ENCODE data around the gene PPARD.
A peak's percentile ranks its signal among the peaks of the same experiment; 100 is the strongest.
"Not testable (repeated sequence)": the region's sequence is repeated elsewhere in the genome, so short reads cannot be mapped to it uniquely, and the experiment has no call there.

PPARD gene

DNA sequence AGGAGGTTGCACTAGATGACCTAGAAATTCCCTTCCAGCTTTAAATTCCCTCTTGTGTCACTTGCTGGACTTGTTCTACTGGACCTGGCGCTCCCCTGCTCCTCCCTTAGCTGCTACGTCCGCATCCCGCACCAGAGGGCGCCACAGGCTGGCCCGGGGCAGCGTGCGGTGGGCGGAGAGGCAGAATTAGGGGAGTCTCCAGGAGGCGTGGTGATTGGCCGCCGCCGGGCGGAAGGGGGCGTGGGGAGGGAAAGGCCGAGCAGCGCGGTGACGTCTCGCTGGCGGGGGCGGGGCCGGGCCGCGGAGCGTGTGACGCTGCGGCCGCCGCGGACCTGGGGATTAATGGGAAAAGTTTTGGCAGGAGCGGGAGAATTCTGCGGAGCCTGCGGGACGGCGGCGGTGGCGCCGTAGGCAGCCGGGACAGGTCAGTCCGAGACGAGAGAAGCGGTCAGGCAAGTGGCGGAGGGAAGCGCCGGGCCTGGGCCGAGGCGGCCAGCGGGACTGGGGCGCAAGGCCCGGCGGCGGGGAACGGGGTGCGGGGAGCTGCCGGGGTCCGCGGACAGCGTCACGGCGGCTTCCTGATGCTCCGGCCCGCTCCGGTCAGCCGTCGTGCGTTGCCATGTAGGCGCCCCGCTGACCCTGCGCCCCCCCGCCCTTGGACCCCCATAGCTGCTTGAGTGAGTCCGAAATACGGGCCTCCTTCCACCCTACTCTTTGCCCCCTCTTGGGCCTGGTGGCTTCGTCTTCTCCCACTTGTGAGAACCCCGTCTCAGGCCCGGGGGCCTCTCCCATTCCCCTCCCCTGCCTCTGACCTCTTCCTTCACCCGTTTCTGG is at the start of gene PPARD:
Gene PPARD (plus strand): TSS at position 301 of the 834 bp plus-strand sequence. CDS start 68,530 bp downstream, outside the sequence.
- peak; percentile 82 to 99 (median 96) for DNase-seq

DNA sequence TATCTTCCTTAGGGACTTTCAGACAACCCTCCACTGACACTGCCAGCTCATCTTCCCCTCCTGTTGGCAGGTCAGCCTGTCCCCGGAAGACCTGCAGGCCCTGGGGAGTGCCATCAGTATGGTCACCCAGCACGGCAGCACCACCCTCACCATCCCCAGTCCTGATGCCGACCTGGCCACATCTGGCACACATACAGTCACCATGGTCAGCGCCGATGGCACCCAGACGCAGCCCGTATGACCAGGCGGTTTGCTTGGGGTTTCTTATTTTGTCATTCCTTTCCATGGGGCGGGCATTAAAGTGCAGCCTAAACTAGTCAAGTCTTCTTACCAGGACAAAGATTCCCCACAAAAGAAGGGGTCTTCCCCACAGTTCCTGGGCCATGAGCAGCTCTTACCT is 48.7 kb upstream of the PPARD start:
- no peak for DNase-seq

DNA sequence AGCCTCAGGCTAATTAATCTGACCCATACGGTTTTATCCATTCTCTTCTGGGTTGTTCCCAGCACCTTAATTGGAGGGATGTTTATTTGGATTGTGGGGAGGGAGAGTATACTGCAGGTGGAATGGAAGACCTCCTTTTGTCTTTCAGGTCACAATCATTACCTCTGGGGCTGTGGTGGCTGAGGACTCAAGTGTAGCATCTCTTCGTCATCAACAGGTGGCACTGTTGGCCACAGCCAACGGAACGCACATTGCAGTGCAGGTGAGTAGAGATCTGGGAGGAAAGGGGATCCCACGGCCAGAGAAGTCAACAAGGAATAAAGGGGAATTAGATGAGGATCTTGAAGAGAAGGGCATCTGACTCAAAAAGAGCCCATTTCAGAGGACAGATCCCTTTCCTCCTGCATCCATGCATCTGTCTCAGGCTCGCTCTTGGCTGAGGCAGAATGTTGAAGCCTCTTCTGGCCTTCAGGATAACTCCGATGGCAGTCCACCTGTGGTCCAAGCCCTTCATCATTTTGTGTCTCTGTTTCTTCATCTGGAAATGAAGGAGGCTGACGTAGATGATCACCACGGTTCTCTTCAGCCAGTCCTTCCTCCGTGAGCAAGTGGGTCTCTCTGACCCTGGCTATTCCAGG is 47.9 kb upstream of the PPARD start:
- peak in 8 of 56 donors; percentile 8 to 42 (median 18) for DNase-seq

DNA sequence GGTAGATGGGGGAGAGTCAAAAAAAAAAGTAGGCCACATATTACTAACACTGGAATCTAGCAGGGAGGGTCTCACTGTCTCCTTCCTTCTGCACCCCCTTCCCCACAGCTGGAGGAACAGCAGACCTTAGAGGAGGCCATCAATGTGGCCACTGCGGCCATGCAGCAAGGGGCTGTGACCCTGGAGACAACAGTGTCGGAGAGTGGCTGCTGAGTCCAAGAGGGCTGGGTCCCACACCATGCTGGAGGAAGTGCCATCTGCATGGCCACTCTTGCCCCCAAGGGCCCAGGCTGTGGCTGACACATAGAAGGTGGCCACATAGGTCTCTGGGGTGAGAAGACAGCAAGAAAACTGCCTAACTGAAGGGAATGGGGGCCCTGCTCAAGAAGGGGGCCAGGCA is 47.3 kb upstream of the PPARD start:
- no peak for DNase-seq

DNA sequence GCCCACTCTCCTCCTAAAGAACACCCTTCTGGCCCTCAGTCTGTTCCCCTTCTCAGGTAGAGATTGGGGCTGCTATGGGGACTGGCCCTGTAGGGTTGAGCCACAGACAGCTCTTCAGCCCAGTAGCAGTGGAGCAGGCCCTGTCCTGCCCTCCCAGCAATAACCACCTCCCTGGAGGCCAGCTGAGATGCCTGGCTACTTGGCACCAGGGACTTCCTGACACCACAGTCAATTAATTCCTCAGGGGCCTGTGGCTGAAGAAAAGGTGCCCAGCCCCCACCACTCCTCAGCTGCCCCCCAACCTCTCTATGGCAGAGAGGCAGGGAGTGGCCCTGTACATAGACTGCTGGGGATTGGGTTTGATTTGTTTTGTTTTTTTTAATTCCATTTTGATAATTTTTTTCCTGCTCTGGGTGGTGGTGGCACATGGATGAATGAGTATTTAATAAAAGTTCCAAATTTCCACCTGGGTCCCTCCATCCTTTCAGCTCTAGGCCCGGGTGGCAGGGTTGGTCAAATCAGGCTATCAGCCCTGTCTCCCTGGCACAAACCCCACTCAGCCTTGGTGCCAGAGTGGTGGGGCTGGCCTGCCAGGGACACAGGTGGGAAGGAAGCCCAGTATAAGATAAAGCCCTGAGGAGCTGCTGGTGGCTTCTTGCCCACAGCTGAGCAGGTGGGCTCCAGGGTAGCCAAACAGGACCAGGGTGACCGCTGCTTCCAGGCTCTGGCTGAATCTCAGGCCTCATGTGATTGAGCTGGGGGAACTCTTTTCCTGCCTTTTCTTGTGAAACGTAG is 46.6 kb upstream of the PPARD start:
- no peak for DNase-seq

DNA sequence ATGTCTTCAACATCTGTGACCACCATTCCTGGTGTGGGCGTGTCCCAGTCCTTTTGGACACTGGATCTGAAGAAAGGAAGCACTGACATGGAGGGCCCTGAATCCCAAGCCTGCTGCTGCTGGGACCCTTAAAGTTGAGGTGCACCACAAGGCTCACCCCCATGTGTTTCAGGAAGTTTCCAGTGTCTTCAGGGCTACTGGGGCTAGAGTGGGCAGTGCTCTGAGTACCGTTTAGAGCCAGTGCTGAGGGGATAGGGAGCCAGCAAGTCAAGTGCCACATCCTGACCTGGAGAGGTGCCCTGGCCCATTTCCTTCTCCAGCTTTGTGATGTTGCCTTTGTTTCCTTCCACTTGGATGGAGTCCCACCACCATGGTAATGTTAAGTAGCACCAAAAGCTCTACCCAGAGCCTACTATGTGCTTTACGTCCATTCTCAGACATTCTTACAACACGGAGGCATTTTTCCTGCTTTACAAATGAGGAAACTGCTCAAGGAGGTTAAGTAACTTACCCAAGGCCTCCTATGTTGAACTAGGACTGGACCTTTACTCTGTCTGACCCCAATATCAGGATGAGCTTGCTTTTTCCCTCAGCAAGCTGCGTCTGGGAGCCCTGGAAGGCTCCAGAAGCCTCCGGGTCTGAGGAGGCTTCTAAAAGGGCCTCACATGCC is 45.3 kb upstream of the PPARD start:
- no peak for DNase-seq

DNA sequence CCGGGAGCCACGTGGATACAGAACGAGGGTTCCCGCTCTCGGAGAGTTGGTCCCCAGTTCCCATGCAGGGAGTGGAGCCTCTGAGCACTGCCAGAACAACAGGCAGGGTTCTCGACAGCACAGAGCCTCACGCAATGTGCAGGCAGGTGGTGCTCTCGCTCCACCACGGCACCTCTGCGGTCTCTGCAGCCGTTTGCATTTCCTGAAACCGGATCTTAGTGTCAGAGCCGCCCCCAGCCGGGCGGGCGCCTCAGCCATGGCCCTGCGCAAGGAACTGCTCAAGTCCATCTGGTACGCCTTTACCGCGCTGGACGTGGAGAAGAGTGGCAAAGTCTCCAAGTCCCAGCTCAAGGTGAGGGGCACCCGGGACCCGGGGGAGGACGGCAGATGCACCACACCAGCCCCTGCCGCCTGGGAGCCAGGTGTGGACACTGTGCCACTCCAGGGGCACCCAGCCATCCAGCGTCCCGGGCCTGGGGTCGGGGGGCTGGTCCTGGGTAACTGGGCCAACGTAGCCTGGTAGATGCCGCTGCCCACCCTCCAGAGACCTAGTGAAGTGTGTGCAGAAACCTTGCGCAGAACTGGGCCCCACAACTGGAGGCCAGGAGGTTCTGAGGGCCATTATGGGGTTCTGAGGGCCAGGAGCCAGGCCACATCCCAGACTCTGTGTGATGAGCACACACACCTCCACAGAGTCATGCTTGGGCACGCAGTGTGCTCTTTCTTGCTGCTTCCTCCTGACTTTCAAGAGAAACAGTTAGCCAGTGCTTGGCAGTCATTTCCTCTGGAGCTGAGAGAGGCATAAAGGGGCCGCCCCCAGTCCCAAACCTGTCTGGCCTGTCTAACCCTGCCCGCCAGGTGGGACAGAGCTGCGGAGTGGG is 44.5 kb upstream of the PPARD start, which contains the start of gene DEF6:
Gene DEF6 (plus strand): TSS at position 218 of the 881 bp plus-strand sequence. CDS start 39 bp downstream, at position 257.
- DNase-seq = peak in 17 of 56 donors; percentile 11 to 59 (median 25)

DNA sequence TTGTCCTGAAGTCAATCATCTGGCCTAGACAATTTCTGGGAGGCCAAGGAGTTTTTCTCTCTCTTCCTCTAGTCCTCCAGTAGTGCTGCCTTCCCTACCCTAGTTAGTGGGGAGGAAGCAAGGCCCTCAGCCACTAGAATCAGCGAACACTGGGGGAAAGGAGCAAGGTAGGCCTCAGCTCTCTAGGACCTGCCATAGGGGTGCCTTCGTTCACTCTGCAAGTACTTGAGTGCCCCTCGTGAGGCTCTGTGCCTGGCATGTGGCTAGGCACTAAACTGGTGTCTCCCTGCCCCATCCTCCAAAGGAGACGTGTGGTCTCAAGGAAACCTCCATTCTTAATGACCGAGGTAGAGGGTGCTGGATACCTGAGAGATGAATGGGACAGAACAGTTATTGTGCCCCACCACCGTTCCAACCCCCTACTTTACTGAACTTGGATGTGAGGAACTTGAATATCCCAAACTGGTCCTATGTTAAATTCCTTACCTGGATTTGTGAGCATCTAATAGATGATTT is 43.7 kb upstream of the PPARD start:
- no peak for DNase-seq

DNA sequence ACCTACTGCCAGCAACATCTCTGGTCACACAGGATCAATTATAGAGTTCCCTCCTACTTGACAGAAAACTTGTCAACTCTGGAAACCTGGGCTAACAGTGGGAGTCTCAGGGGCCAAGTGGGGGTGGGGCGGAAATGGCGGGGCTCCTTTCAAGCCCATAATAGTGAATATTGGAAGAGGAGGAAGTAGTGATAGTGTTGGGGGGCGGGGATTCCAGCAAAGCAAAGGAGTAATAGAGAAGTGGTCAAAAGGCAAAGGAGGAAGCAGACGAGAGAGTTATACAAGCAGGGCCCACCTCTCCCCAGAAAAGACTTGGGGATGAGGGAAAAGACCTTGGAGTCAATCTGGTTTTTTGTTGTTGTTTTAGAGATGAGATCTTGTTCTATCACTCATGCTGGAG is 42.7 kb upstream of the PPARD start:
- peak in 4 of 56 donors; percentile 8 to 62 (median 22) for DNase-seq

DNA sequence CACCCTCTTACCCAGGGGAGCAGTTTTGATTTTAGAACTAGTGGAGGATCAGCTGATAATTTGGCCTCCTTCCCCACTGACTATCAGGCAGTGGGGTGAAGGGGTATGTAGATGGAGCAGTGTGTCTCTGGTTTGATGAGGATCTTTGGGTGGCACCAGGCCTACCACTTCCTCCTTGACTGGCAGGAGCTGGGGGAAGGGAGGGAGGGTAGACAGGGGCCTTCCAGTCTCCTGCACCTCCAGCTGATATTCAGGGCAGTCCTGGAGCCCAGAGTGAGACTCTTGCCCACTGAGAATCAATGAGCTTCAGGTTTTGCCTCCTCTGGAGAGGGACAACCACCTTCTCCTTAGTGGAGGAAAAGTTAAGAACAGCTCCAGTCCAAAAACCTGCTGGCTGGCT is 41.5 kb upstream of the PPARD start:
- DNase-seq = peak in 2 of 56 donors; percentile 12 to 22

DNA sequence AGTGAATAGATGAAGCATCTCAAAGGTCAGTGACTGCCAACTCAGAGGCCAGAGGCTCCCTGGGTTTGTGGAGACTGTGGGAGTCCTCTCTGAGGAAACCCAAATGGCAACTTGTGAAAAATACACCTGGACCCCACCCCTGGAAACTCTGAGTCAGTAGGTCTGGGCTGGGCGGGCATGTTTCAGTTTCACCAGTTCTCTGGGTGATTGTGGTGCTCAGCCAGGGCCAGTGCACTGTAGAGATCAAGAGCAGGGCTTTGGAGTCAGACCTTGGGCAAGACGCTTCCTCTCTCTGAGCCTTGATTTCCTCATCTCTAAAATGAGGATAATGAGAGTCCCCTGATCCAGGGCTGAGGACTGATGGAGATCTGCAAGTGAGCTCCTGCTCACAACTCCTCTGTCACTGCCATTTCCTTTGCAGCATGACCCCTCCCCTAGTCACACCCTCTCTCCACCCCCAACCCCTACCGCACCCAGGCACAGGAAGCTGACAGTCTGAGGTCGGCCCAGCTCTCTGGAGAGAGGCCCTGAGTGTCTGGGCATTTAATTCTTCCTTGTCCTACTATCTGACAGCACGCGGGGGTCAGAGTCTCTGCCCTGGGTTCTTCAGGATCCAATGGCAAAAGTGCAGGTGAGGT is 39.6 kb upstream of the PPARD start:
- DNase-seq = peak in 3 of 56 donors; percentile 7 to 48 (median 15)

DNA sequence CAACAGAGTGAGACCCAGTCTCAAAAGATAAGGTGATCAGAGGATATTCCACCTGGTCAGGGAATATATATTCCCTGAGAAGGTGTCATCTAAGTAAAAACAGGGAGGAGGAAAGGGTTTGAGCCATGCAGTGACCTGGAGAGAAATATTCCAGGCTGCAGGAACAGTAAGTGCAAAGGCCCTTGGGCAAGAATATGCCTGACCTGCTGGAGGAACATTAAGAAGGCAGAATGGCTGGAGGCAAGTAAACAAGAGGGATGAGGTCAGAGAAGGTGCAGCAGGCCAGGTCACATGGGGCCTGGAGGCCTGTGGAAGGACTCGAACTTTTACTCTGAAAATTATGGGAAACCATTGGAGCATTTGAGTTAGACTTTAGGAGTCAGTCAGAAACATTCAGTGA is 38.1 kb upstream of the PPARD start:
- DNase-seq = no peak

DNA sequence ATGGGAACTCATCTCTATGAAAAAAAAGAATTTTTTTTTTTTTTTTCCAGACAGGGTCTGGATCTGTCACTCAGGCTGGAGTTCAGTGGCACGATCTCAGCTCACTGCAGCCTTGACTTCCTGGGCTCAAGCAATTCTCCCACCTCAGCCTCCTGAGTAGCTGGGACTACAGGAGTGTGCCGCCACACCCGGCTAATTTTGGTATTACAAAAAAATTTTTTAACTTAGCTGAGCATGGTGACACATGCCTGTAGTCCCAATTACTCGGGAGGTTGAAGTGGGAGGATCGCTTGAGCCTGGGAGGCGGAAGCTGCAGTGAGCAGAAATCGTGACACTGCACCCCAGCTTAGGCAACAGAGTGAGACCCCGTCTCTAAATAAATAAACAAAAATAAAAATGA is 37.2 kb upstream of the PPARD start:
- no peak for DNase-seq

DNA sequence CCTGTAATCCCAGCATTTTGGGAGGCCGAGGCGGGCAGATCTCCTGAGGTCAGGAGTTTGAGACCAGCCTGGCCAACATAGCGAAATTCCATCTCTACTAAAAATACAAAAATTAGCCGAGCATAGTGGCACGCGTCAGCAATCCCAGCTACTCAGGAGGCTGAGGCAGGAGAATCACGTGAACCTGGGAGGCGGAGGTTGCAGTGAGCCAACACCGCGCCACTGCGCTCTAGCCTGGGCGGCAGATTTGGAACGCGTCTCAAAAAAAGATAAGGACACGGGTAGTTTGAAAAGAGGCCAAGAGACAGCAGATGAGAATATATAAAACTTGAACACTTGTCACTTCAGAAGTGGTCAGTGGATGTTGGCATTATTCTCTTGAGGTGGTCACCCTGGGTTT is 35.2 kb upstream of the PPARD start:
- not testable (repeated sequence) for DNase-seq

DNA sequence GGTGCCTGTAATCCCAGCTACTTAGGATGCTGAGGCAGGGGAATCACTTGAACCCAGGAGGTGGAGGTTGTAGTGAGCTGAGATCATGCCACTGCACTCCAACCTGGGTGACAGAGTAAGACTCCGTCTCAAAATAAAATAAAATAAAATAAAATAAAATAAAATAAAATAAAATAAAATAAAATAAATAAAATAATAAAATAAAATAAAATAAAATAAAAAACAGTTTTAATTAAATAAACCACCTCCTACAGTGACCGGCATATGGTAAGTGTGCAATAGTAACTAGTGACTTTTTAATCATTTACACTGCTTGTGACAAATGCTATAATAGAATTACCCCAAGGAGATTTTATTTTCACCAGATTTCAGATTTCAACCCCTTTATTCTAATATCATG is 33.8 kb upstream of the PPARD start:
- not testable (repeated sequence) for DNase-seq

DNA sequence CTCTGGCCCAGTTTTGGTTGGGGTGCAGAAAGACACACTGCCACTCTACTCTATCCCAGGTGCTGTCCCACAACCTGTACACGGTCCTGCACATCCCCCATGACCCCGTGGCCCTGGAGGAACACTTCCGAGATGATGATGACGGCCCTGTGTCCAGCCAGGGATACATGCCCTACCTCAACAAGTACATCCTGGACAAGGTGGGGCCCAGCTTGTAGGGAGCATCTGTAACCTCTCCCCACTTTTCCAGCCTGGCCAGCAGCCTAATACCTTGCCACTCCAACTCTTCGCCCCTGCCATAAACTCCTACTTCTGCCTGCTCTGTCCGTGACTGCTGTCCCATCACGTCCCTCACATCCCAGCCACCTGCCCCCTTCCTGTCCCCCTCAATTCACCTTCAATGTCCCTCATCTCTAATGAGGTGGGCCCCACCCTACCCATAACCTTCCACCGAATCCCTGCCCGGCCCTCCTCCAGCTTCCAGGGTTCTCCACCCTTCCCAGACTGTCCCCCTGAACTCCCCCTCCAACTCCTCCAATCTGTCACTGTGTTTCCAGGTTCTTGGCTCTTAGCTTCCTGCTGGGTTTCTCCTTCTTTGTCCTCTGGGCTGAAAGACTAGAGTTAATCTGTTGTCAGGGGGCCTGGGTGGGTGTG is 32.6 kb upstream of the PPARD start:
- DNase-seq = no peak

DNA sequence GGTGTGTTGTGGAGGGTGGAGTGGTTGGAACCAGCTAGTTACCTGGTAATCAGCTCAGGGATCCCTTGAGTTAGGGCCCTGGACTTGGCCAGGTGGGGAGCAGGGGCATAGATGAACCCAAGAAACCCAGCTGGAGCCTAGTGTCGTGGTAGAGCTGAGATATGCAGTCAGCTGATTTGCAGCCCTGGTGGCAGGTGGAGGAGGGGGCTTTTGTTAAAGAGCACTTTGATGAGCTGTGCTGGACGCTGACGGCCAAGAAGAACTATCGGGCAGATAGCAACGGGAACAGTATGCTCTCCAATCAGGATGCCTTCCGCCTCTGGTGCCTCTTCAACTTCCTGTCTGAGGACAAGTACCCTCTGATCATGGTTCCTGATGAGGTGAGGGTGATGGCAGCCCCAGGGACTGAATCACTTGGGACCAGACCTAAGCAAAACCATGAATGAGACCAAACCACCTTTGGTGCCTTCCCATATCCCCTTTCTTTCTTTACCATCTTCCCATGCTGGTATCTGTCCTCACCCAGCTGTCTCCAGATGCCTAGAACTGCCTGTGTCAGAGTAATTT is 32.0 kb upstream of the PPARD start:
- DNase-seq = no peak

DNA sequence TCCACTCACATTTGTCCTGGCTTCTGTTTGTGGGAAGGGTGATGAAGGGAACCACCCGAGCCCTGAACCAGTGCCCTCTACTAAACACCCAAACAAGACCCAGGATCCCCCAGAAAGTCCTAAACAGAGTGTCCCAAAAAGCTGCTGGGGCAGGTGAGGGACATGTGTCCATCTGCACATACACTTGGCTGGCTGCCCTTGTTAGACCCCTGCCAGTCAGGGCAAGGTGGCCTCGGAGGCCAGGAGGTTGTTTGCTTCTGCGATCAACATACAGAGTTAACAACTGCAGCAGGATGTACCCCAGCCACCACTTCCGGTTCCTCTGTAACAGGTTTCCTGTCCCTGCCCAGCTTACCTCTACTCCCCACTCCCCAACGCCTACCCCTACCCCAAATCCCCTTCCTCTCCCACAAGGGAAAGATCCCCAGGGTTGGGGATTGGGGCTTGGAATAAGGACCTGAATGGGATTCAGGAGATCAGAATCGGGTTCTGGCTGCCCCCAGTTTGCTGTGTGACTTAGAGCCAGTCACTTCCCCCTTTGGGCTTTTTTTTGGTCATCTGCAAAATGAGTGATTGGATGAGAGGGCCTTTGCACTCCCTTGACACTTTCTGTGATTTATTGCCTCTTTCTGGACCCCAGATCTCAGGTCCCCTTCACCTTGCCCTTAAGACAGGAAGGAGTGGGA is 30.8 kb upstream of the PPARD start:
- no peak for DNase-seq

Data from amygdala (tissue), 56 donors.